Activated CD4-positive, alpha-beta T cell treated with anti-CD3 and anti-CD28 coated beads, Interleukin-2, amount 50 U/mL, for 48 hours (primary cell): ENCODE results near the gene ZBTB21.

Experiments
- DNase-seq, 2 experiments: peaks; one replicate each; pipeline ENCODE4 v3.0.0-alpha.2; 2020

Gene ZBTB21

GRCh38 chr21:41985662-41986416 is 24.3 kb downstream of the ZBTB21 start:
- DNase-seq = no peak

- no peak for DNase-seq
Observed at GRCh38 chr21:41983229-41983628, 26.9 kb downstream of the ZBTB21 start.

- no peak for DNase-seq
Observed at GRCh38 chr21:41980561-41980960, 29.6 kb downstream of the ZBTB21 start.

GRCh38 chr21:41979751-41980369 is 30.3 kb downstream of the ZBTB21 start:
- DNase-seq = no peak

GRCh38 chr21:41979335-41979734 is 30.8 kb downstream of the ZBTB21 start:
- no peak for DNase-seq

GRCh38 chr21:41977034-41977950 is 32.9 kb downstream of the ZBTB21 start:
- DNase-seq = no peak

GRCh38 chr21:41976611-41977010 is 33.5 kb downstream of the ZBTB21 start:
- no peak for DNase-seq

GRCh38 chr21:41975391-41976272 is 34.5 kb downstream of the ZBTB21 start:
- no peak for DNase-seq

GRCh38 chr21:41974752-41975053 is 35.5 kb downstream of the ZBTB21 start:
- no peak for DNase-seq

- peak; percentile 9 to 16 for DNase-seq
Observed at GRCh38 chr21:41973861-41974751, 36.1 kb downstream of the ZBTB21 start.

GRCh38 chr21:41973427-41973831 is 36.7 kb downstream of the ZBTB21 start:
- DNase-seq = no peak

GRCh38 chr21:41972511-41973205 is 37.5 kb downstream of the ZBTB21 start:
- DNase-seq = no peak

- DNase-seq = no peak
Observed at GRCh38 chr21:41971891-41972290, 38.3 kb downstream of the ZBTB21 start.

GRCh38 chr21:41970751-41971653 is 39.2 kb downstream of the ZBTB21 start:
- DNase-seq = no peak

- no peak for DNase-seq
Observed at GRCh38 chr21:41970106-41970391, 40.1 kb downstream of the ZBTB21 start.

- DNase-seq = no peak
Observed at GRCh38 chr21:41967708-41968107, 42.5 kb downstream of the ZBTB21 start.

GRCh38 chr21:41966872-41967621 is 43.1 kb downstream of the ZBTB21 start:
- no peak for DNase-seq

- DNase-seq = no peak
Observed at GRCh38 chr21:41966041-41966833, 43.9 kb downstream of the ZBTB21 start.
